K562 (cell line): ENCODE results near the gene HBB. TPM values are rescaled to one million over a fixed set of nuclear protein-coding genes. Genes with fewer than 3 reads are reported as not detected.
A peak's percentile ranks its signal among the peaks of the same experiment; 100 is the strongest.

Source experiments
- ADNP ChIP-seq: fragments of 200-800 bp; sonication (Bioruptor generic); IDR thresholded peaks from 2 replicates; pipeline ENCODE4 v1.6.1; 2016; ENCODE audit warnings: missing genetic modification characterization, missing compliant biosample characterization
- KAT7 ChIP-seq: sonication (generic); formaldehyde crosslinking; IDR thresholded peaks from 2 replicates; pipeline ENCODE4 v1.8.0; 2022; ENCODE audit warnings: missing genetic modification reagents, mild to moderate bottlenecking, borderline replicate concordance
- NR4A1 ChIP-seq, 2 experiments: fragments of 250-450 bp in 1 of 2; fragments of 450-650 bp in 1 of 2; sonication (Bioruptor Pico) in 1 of 2; IDR thresholded peaks; 2 replicates each; pipeline versions ENCODE4 v1.4.0 to v1.6.1; 2016 to 2020; ENCODE audit warnings: mild to moderate bottlenecking in 2 of 2, missing compliant biosample characterization in 1 of 2, missing genetic modification characterization in 1 of 2, moderate library complexity in 1 of 2
- POLR2AphosphoS2 ChIP-seq: IDR thresholded peaks from 2 replicates; pipeline ENCODE4 v1.6.1; 2012; ENCODE audit warnings: low read length, improper control_type of control experiment
- POLR2H ChIP-seq: IDR thresholded peaks from 2 replicates; pipeline ENCODE4 v1.6.1; 2016; ENCODE audit warnings: missing genetic modification characterization, low read depth, mild to moderate bottlenecking, control low read depth, missing compliant biosample characterization, moderate library complexity
- PPARD ChIP-seq: fragments of 250-450 bp; sonication (Bioruptor Pico); IDR thresholded peaks from 2 replicates; pipeline ENCODE4 v1.8.0; 2022; ENCODE audit warnings: inconsistent platforms, mild to moderate bottlenecking, moderate library complexity
- ZBED1 ChIP-seq: IDR thresholded peaks from 2 replicates; pipeline ENCODE4 v1.6.1; 2014
- polyA plus RNA-seq, 8 experiments: library from polyadenylated mRNA; depleted of rRNA in 4 of 8; stranded (reverse) in 5 of 8; unstranded in 3 of 8; fragments of >200 nt; fragmentation: Nextera tagmentation in 2 of 8; fragmentation: Illumina TruSeq in 1 of 8; extraction: Ambion mirVana in 2 of 8; extraction: Trizol in 1 of 8; gene quantifications; 2 replicates each; pipeline versions ENCODE4 v1.2.1 to v1.2.3, GENCODE V29; 2011 to 2014; ENCODE audit warnings: inconsistent platforms in 1 of 8, missing spikeins in 1 of 8
- total RNA-seq, 7 experiments: library from RNA; depleted of rRNA in 6 of 7; stranded (reverse); fragments of >200 nt in 6 of 7; fragmentation: Illumina TruSeq in 2 of 7; extraction: Trizol in 2 of 7; gene quantifications; 2 replicates each; pipeline versions ENCODE4 v1.2.1 to v1.2.3, GENCODE V29; 2011 to 2021; ENCODE audit warnings: low replicate concordance in 1 of 7
- TF ChIP-seq, protein P1 (sequence below): fragments of 450-650 bp; conservative IDR thresholded peaks from 2 replicates; pipeline ENCODE4 v1.6.1; 2016; ENCODE audit warnings: missing genetic modification characterization, low read depth, mild to moderate bottlenecking, missing compliant biosample characterization, moderate library complexity
- TF ChIP-seq, protein P2 (sequence below): fragments of 200-600 bp; sonication (generic); IDR thresholded peaks from one replicate; pipeline ENCODE4 v1.6.1; 2012; ENCODE audit warnings: mild to moderate bottlenecking, low read depth, low read length, inconsistent platforms
- TF ChIP-seq, protein P3 (sequence below): fragments of 250-450 bp; sonication (Bioruptor Pico); IDR thresholded peaks from 2 replicates; pipeline ENCODE4 v1.5.1; 2021; ENCODE audit warnings: mild to moderate bottlenecking
- TF ChIP-seq, protein P4 (sequence below): sonication (generic); formaldehyde crosslinking; IDR thresholded peaks from 2 replicates; pipeline ENCODE4 v1.8.0; 2022; ENCODE audit warnings: mild to moderate bottlenecking, missing genetic modification reagents

HBB gene
- total and polyA plus RNA-seq, 9 of the 15 experiments (the other 6 are each of a cell fraction or from before 2014, with no cell fraction given) = 0.33 to 3.4 (median 1.2) TPM; not detected in 2

DNA sequence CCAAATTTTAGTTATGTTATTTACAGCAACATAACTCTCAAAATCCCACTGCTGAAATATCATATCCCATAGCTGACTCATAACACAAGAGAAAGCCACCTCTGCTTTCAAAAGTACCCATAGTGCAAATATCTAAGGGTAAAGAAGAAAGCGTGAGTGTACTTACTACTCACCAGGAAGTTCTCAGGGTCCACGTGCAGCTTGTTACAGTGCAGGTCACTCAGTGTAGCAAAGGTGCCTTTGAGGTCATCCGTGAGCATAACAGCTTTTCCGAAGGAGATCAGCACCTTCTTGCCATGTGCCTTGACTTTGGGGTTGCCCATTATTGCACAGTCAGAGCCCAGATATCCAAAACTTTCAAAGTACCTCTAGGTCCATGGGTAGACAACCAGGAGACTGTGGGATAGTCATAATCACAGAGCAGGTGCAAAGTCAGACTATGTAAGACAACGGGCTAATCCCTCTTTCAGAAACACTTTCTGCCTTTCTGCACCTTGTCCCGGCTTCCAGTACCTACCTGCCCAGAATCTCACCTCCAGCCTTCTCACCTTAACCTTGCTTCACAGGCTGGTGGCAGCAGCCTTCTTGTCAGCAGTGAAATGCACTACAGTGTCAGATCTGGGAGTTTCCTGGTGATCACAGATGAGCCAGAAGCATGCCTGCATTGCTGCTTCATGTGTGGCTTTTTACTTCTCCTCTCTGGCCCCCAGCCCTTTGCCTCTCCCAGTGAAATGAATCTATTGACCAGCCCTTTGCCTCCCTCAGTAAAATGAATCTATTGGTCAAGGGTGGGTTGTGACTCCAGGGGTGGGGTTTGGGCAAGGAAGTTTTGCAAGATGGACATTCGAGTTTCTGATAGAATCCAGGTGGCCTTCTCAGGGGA is 16.3 kb upstream of the HBB start (continued):
- TF ChIP-seq, protein P1, sequence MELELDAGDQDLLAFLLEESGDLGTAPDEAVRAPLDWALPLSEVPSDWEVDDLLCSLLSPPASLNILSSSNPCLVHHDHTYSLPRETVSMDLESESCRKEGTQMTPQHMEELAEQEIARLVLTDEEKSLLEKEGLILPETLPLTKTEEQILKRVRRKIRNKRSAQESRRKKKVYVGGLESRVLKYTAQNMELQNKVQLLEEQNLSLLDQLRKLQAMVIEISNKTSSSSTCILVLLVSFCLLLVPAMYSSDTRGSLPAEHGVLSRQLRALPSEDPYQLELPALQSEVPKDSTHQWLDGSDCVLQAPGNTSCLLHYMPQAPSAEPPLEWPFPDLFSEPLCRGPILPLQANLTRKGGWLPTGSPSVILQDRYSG (tag) = peak; percentile 56; the same call in 1 of the 2 replicates
- TF ChIP-seq POLR2H (tag) (no peak; the same call in 1 of the 2 replicates), PPARD (no peak), KAT7 (CRISPR knock-in tag) (0 out of 2 replicates have a peak, but pooled peaks have one; percentile 43), POLR2AphosphoS2 (peak; percentile 99), ADNP (tag) (no peak), ZBED1 (no peak; the same call in none of the 2 replicates), NR4A1 (CRISPR knock-in tag; IDR thresholded peaks at IDR 0.05) (no peak), NR4A1 (tag; IDR thresholded peaks at IDR 0.05) (no peak)
- TF ChIP-seq, protein P2, sequence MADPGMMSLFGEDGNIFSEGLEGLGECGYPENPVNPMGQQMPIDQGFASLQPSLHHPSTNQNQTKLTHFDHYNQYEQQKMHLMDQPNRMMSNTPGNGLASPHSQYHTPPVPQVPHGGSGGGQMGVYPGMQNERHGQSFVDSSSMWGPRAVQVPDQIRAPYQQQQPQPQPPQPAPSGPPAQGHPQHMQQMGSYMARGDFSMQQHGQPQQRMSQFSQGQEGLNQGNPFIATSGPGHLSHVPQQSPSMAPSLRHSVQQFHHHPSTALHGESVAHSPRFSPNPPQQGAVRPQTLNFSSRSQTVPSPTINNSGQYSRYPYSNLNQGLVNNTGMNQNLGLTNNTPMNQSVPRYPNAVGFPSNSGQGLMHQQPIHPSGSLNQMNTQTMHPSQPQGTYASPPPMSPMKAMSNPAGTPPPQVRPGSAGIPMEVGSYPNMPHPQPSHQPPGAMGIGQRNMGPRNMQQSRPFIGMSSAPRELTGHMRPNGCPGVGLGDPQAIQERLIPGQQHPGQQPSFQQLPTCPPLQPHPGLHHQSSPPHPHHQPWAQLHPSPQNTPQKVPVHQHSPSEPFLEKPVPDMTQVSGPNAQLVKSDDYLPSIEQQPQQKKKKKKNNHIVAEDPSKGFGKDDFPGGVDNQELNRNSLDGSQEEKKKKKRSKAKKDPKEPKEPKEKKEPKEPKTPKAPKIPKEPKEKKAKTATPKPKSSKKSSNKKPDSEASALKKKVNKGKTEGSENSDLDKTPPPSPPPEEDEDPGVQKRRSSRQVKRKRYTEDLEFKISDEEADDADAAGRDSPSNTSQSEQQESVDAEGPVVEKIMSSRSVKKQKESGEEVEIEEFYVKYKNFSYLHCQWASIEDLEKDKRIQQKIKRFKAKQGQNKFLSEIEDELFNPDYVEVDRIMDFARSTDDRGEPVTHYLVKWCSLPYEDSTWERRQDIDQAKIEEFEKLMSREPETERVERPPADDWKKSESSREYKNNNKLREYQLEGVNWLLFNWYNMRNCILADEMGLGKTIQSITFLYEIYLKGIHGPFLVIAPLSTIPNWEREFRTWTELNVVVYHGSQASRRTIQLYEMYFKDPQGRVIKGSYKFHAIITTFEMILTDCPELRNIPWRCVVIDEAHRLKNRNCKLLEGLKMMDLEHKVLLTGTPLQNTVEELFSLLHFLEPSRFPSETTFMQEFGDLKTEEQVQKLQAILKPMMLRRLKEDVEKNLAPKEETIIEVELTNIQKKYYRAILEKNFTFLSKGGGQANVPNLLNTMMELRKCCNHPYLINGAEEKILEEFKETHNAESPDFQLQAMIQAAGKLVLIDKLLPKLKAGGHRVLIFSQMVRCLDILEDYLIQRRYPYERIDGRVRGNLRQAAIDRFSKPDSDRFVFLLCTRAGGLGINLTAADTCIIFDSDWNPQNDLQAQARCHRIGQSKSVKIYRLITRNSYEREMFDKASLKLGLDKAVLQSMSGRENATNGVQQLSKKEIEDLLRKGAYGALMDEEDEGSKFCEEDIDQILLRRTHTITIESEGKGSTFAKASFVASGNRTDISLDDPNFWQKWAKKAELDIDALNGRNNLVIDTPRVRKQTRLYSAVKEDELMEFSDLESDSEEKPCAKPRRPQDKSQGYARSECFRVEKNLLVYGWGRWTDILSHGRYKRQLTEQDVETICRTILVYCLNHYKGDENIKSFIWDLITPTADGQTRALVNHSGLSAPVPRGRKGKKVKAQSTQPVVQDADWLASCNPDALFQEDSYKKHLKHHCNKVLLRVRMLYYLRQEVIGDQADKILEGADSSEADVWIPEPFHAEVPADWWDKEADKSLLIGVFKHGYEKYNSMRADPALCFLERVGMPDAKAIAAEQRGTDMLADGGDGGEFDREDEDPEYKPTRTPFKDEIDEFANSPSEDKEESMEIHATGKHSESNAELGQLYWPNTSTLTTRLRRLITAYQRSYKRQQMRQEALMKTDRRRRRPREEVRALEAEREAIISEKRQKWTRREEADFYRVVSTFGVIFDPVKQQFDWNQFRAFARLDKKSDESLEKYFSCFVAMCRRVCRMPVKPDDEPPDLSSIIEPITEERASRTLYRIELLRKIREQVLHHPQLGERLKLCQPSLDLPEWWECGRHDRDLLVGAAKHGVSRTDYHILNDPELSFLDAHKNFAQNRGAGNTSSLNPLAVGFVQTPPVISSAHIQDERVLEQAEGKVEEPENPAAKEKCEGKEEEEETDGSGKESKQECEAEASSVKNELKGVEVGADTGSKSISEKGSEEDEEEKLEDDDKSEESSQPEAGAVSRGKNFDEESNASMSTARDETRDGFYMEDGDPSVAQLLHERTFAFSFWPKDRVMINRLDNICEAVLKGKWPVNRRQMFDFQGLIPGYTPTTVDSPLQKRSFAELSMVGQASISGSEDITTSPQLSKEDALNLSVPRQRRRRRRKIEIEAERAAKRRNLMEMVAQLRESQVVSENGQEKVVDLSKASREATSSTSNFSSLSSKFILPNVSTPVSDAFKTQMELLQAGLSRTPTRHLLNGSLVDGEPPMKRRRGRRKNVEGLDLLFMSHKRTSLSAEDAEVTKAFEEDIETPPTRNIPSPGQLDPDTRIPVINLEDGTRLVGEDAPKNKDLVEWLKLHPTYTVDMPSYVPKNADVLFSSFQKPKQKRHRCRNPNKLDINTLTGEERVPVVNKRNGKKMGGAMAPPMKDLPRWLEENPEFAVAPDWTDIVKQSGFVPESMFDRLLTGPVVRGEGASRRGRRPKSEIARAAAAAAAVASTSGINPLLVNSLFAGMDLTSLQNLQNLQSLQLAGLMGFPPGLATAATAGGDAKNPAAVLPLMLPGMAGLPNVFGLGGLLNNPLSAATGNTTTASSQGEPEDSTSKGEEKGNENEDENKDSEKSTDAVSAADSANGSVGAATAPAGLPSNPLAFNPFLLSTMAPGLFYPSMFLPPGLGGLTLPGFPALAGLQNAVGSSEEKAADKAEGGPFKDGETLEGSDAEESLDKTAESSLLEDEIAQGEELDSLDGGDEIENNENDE = peak; percentile 26
- TF ChIP-seq, protein P3, sequence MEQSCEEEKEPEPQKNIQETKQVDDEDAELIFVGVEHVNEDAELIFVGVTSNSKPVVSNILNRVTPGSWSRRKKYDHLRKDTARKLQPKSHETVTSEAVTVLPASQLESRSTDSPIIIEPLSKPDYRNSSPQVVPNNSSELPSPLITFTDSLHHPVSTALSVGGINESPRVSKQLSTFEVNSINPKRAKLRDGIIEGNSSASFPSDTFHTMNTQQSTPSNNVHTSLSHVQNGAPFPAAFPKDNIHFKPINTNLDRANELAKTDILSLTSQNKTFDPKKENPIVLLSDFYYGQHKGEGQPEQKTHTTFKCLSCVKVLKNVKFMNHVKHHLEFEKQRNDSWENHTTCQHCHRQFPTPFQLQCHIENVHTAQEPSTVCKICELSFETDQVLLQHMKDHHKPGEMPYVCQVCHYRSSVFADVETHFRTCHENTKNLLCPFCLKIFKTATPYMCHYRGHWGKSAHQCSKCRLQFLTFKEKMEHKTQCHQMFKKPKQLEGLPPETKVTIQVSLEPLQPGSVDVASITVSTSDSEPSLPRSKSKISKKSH (CRISPR knock-in tag) = no peak
- TF ChIP-seq, protein P4, sequence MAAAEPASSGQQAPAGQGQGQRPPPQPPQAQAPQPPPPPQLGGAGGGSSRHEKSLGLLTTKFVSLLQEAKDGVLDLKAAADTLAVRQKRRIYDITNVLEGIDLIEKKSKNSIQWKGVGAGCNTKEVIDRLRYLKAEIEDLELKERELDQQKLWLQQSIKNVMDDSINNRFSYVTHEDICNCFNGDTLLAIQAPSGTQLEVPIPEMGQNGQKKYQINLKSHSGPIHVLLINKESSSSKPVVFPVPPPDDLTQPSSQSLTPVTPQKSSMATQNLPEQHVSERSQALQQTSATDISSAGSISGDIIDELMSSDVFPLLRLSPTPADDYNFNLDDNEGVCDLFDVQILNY (CRISPR knock-in tag) = no peak
